ENCODE measurements around the gene SLC16A8.
"Not testable (repeated sequence)": the region's sequence is repeated elsewhere in the genome, so short reads cannot be mapped to it uniquely, and the experiment has no call there.

Gene SLC16A8

DNA sequence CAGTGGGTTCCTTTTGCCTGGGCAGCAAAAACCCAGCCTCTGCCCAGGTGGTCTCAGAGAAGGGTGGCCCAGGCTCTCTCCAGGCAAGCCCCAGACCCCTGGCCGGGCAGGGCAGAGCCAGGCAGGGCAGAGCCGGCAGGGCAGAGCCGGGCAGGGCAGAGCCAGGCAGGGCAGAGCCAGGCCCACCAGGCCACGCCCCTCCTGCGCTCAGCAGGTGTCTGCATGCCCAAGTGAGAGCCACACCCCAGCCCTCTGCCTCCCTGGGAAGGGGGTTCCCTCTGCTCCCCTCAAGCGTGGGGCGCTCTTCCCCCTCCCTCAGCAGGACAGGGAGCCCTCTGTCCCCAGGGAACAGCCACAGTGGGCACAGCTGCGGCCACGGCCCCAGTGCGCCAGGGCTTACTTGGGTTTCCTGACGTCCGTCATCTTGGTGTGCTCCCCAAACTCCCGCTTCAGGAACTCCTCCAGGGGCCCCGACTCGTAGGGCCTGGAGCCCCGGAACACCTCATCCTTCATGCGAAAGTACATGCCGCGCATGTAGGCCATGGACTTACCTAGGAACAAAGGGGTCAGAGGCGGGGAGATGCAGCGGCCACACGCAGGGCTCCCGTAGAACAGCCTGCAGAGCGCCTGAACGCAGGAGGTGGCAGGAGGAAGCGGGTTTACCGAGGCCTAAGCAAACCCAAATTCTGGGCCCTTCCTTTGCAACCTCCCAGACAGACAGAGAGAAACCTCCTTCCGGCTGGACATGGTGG, 36.6 kb upstream of the SLC16A8 start:
- DNase-seq (ENCODE audit: extremely low read depth, low read depth): no peak

GRCh38 chr22:38118747-38119146, 34.8 kb upstream of the SLC16A8 start:
- not testable (repeated sequence) for DNase-seq (ENCODE audit: extremely low read depth, low read depth)

More for the DNA sequence above, 36.6 kb upstream of the SLC16A8 start:
- no peak for TF ChIP-seq CTCF (IDR thresholded peaks at IDR 0.05; ENCODE audit: low read depth, low read length)

GRCh38 chr22:38118182-38118581, 34.2 kb upstream of the SLC16A8 start:
- TF ChIP-seq CTCF (IDR thresholded peaks at IDR 0.05; ENCODE audit: low read depth, low read length): no peak
- DNase-seq (ENCODE audit: extremely low read depth, low read depth): no peak

- DNase-seq (ENCODE audit: extremely low read depth, low read depth): not testable (repeated sequence)
Observed at GRCh38 chr22:38117556-38117955, 33.6 kb upstream of the SLC16A8 start.

GRCh38 chr22:38115423-38116205, 31.6 kb upstream of the SLC16A8 start:
- no peak for TF ChIP-seq CTCF (IDR thresholded peaks at IDR 0.05; ENCODE audit: low read depth, low read length)
- no peak for DNase-seq (ENCODE audit: extremely low read depth, low read depth)

- TF ChIP-seq CTCF (IDR thresholded peaks at IDR 0.05; ENCODE audit: low read depth, low read length): peak; percentile 95
Observed at GRCh38 chr22:38114484-38115398, 30.8 kb upstream of the SLC16A8 start.

DNA sequence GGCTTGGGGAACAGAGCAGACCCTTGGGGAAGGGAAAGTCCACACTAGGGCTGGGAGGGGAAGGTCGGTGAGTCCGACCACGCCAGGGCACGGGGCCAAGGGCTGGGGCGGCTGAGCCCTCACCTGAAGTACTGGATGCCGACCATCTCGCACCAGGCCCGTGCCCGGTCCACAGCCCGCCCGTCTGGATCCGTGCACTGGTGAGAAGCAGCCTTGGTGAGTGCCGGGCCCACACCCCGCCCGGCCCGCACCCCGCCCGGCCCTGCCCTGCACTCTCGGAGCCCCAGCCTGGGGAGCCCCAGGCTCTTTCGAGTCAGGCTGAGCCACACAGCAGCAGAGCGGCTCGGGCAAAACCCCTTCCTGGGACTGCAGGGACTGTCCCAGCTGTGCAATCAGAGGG, 28.4 kb upstream of the SLC16A8 start:
- no peak for TF ChIP-seq CTCF (IDR thresholded peaks at IDR 0.05; ENCODE audit: low read depth, low read length)
- DNase-seq (ENCODE audit: extremely low read depth, low read depth): no peak

More at GRCh38 chr22:38114484-38115398, 30.8 kb upstream of the SLC16A8 start:
- peak; percentile 54 for DNase-seq (ENCODE audit: extremely low read depth, low read depth)

All from AG09319 (cell line).